Right ventricle myocardium superior (tissue), 1 donor: ENCODE data around the gene TLE4. TPM values are rescaled to one million over a fixed set of nuclear protein-coding genes. Genes with fewer than 3 reads are reported as not detected.

Source experiments
- ATAC-seq: fragments of 200-7000 bp; cut with Tn5 transposase; one replicate; pipeline ENCODE4 v1.9.1; 2020; ENCODE audit warnings: mild to moderate bottlenecking; ENCODE audit not compliant: poor library complexity
- DNase-seq: peaks from one replicate; pipeline ENCODE4 v3.0.0-alpha.2; 2020
- intact Hi-C: fragments of 100-400 bp; cut with DNase I; formaldehyde crosslinking; loops from one replicate; pipeline ENCODE4 v1.11.2; 2022
- total RNA-seq: library from RNA; stranded (reverse); fragmentation: NEBNext Ultra II Directional; extraction: Animal tissue kit (Norgen Biotek cat#: 25700); gene quantifications from one replicate; pipeline ENCODE4 v1.2.1, GENCODE V29; 2021
- donor health status: DM: no; HTN: yes; CAD: no; lungs with severe emphysema.

Gene TLE4
- total RNA-seq, 1 donor from 2014 or later, result 12.8 TPM

GRCh38 chr9:79774356-79774755 is 202.6 kb downstream of the TLE4 start:
- no peak for DNase-seq
- ATAC-seq, result no peak
- intact Hi-C loops, result no loop called here
